BLaER1 treated with 17β-estradiol and CSF1 and Interleukin-3, amounts not matched to agents 10 nM and 100 nM (cell line): ENCODE results near the gene TRMT61A.

Experiments used
- H3K27ac ChIP-seq, 11 experiments: shearing (Covaris generic); formaldehyde crosslinking; 2 replicates each; pipeline ENCODE4 v1.8.1; 2022
- H3K27me3 ChIP-seq, 11 experiments: shearing (Covaris generic); formaldehyde crosslinking; 2 replicates each; pipeline ENCODE4 v1.8.1; 2022
- H3K36me3 ChIP-seq, 11 experiments: shearing (Covaris generic); formaldehyde crosslinking; 2 replicates each; pipeline ENCODE4 v1.8.1; 2022
- H3K4me1 ChIP-seq, 10 experiments: shearing (Covaris generic); formaldehyde crosslinking; 2 replicates each; pipeline ENCODE4 v1.8.1; 2022
- H3K4me2 ChIP-seq, 11 experiments: shearing (Covaris generic); formaldehyde crosslinking; 2 replicates each; pipeline ENCODE4 v1.8.1; 2022
- H3K4me3 ChIP-seq, 10 experiments: shearing (Covaris generic); formaldehyde crosslinking; 2 replicates each; pipeline ENCODE4 v1.8.1; 2022
- H3K9ac ChIP-seq, 11 experiments: shearing (Covaris generic); formaldehyde crosslinking; 2 replicates each; pipeline ENCODE4 v1.8.1; 2022
- H3K9me3 ChIP-seq, 11 experiments: shearing (Covaris generic); formaldehyde crosslinking; replicated peaks in 1 of 11; 2 replicates each; pipeline ENCODE4 v1.8.1; 2022
- H4K20me1 ChIP-seq, 11 experiments: shearing (Covaris generic); formaldehyde crosslinking; 2 replicates each; pipeline ENCODE4 v1.8.1; 2022
- Cebpa-rat ChIP-seq, 11 experiments: shearing (Covaris generic); IDR thresholded peaks; 2 replicates each; pipeline ENCODE4 v1.8.1; 2022

The TRMT61A gene

DNA sequence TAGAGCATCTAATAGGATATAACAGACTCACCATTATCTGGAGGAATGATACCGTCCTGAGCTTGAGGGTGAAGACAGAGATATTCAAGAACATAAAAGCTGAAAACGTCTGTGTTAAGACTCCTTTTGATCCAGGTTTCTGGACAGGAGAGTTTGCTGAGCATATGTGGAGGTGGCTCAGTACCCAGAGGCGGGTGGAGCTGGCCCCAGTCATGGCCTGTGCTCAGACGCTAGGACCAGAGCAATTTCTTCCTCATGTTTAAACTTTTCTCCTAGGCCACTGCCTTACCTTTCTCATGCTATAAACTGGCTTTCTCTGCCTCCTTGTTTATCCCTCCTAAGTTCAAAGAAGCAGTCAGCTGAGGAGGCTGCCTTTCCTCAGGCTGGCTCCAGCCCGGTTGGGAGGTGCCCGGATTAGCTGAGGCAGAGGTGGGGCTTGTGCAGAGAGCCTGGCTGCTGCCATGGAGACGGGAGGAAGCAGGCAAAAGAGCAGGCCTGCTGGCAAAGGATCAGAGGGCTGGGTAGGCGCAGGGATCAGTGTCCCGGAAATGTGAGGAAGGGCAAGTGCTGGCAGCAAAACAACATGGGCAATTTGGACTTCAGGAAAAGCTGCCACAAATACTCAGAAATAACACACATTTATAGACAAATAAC, 47.5 kb downstream of the TRMT61A start:
- peaks cover 5 to 76% (median 38%) of the 10 kb centered on the region in 11 experiments; a peak in 19 of 22 replicates for H4K20me1 ChIP-seq
- H3K4me3 ChIP-seq, result no peak overlapping the region
- no peaks in the 10 kb centered on the region for H3K27me3 ChIP-seq
- H3K27ac ChIP-seq, result no peak overlapping the region; a peak in 1 of 22 replicates
- peaks cover 4 to 13% (median 7%) of the 10 kb centered on the region in 10 experiments; a peak in 14 of 20 replicates for H3K4me1 ChIP-seq
- TF ChIP-seq Cebpa-rat (IDR thresholded peaks at IDR 0.05), result no peak
- H3K4me2 ChIP-seq, result peak overlapping the region in 8 of 11 experiments; percentile 1 to 39 (median 22); a peak in 6 of 22 replicates
- H3K36me3 ChIP-seq, result peaks cover 63 to 92% (median 81%) of the 10 kb centered on the region in 11 experiments
- peak overlapping the region in 6 of 11 experiments; percentile 7 to 47 (median 20); a peak in 5 of 22 replicates for H3K9ac ChIP-seq
- no peaks in the 10 kb centered on the region for H3K9me3 ChIP-seq

DNA sequence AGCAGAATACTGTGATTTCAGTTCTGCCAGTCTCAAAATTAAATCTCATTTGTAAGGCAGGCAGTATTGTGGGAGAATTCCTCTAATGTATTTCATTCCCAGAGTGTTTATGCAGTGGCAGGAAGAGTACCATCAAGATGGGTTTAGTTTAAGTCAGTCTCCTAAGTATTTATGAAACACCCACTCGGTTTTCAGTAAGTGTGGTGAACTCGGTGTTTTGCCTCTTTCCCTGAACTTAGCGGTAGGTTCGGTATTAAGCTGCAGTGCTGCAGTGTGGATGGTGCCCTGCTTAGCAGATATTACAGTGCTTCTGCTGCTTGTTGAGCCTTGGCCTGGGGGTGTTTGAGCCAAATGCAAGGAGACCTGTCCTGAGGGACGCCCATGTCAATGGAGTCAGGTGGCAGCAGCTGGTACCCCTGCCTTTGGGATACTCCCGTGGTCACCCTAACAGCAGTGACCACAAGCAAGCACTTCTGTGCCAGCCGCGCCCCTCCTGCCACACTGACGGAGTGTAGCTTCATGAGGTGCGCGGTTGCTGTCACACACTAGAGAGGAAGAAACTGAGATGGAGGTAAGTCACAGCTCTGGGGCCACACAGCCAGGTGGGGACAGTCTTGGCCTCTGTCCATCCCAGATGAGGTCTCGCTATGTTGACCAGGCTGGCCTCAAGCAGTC, 49.5 kb downstream of the TRMT61A start:
- no peak overlapping the region for H3K9ac ChIP-seq
- H3K4me1 ChIP-seq, result peaks cover 4 to 10% (median 7%) of the 10 kb centered on the region in 10 experiments; a peak in 13 of 20 replicates
- H3K36me3 ChIP-seq, result peaks cover 63 to 96% (median 82%) of the 10 kb centered on the region in 11 experiments
- no peak overlapping the region for H3K4me2 ChIP-seq
- no peak for TF ChIP-seq Cebpa-rat (IDR thresholded peaks at IDR 0.05)
- no peaks in the 10 kb centered on the region for H3K9me3 ChIP-seq
- no peaks in the 10 kb centered on the region for H3K27me3 ChIP-seq
- H3K4me3 ChIP-seq, result no peak overlapping the region
- peaks cover under 1 to 70% (median 30%) of the 10 kb centered on the region in 11 experiments; a peak in 18 of 22 replicates for H4K20me1 ChIP-seq
- no peak overlapping the region for H3K27ac ChIP-seq

DNA sequence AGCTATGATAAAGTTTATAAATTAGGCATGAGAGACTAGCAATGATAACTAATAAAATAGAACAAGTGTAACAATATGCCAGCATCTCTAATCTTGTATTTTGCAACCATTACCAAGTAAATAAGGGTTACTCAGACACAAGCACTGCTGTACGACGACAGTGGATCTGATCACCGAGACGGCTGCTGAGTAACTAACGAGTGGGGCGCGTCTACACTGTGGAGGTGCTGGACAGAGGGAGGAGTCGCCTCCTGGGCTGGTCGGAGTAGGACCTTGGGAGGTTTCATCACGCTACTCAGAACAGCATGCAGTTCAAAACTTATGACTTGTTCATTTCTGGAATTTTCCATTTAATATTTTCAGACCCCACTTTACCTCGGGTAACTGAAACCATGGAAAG, 52.2 kb downstream of the TRMT61A start:
- H4K20me1 ChIP-seq, result peaks cover 0 to 54% (median 21%) of the 10 kb centered on the region in 11 experiments; a peak in 13 of 22 replicates
- TF ChIP-seq Cebpa-rat (IDR thresholded peaks at IDR 0.05), result no peak
- H3K27ac ChIP-seq, result no peak overlapping the region
- H3K27me3 ChIP-seq, result no peaks in the 10 kb centered on the region
- H3K4me1 ChIP-seq, result peaks cover 4 to 8% (median 6%) of the 10 kb centered on the region in 10 experiments; a peak in 13 of 20 replicates
- H3K9ac ChIP-seq, result no peak overlapping the region
- H3K36me3 ChIP-seq, result peaks cover 40 to 88% (median 62%) of the 10 kb centered on the region in 11 experiments
- H3K9me3 ChIP-seq, result no peaks in the 10 kb centered on the region
- no peak overlapping the region for H3K4me3 ChIP-seq
- H3K4me2 ChIP-seq, result no peak overlapping the region

DNA sequence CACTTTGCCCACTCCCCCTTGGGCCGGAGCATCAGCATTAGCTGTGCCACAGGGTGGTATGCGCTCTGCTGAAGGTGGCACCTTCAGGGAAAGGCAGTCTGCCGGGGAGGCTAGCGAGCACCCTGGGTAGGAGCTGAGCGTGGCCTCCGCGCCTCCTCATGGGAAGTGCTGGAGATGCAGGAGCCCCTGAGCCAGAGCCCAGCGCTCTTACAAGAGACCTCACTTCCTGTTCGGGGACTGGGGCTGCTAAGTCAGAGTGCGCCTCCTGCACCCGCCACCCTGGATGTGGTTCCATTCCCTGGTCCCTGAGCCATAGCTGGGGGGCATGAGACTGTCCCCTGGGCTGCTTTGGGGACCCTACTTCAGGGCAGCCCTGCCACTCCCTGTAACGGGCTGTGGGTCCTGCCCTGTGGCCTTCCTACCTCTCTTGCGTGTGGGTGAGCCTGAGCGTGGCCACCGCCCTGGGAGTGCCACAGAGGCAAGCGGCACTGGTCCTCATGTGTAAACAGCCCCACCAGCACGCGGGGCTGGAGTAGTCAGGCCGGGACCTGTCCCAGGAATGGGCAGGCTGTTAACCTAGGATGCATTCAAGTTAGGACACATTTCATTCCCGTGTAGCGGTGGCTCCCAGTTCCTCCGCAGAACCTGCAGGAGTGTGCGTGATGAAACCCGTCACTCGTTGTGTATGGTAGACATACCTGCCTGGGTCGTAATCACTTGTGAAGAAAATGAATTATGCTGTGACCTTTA, 53.1 kb downstream of the TRMT61A start:
- Histone ChIP-seq H3K4me1 (no peaks in the 10 kb centered on the region), H3K27ac (no peak overlapping the region), H3K9ac (no peak overlapping the region), H4K20me1 (peaks cover 0 to 45% (median 14%) of the 10 kb centered on the region in 11 experiments; a peak in 13 of 22 replicates), H3K4me2 (no peak overlapping the region), H3K36me3 (peaks cover 32 to 88% (median 58%) of the 10 kb centered on the region in 11 experiments), H3K4me3 (no peak overlapping the region), H3K27me3 (no peaks in the 10 kb centered on the region), H3K9me3 (no peaks in the 10 kb centered on the region)
- TF ChIP-seq Cebpa-rat (IDR thresholded peaks at IDR 0.05), result no peak

DNA sequence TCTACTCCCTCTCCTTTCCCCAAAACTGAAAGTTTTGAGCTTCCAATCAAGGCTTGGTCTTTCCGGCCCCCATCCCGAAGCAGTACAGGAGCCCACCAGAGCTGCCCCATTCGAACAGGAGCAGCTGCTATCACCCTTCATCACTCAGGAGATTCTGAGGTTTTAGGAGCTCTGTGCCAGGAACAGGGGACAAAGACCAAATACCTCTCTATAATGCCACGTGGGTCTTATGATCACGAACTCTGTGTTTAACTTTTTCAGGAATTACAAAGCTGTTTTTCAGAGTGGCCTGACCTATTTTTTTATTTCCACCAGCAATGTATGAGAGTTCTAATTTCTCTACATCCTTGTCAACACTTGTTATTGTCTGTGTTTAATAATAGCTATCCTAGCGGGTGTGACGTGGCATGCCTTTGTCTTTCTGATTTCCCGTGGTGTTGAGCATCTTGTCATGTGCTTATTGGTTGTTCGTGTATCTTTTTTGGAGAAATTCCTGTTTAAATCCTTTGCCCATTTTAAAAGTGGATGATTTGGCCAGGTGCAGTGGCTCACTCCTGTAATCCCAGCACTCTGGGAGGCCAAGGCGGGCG, 55.4 kb downstream of the TRMT61A start:
- Histone ChIP-seq H3K27me3 (no peaks in the 10 kb centered on the region), H3K36me3 (peaks cover 30 to 88% (median 51%) of the 10 kb centered on the region in 11 experiments), H3K9ac (no peak overlapping the region), H3K9me3 (no peaks in the 10 kb centered on the region), H3K27ac (no peak overlapping the region), H3K4me1 (no peaks in the 10 kb centered on the region), H3K4me2 (no peak overlapping the region), H4K20me1 (peaks cover 0 to 32% (median 12%) of the 10 kb centered on the region in 11 experiments; a peak in 11 of 22 replicates), H3K4me3 (no peak overlapping the region)
- TF ChIP-seq Cebpa-rat (IDR thresholded peaks at IDR 0.05), result no peak
